Esophagus muscularis mucosa (tissue), 4 donors: ENCODE results near the gene TSPOAP1. TPM values are rescaled to one million over a fixed set of nuclear protein-coding genes. Genes with fewer than 3 reads are reported as not detected.

Experiments
- DNase-seq: peaks from one replicate; pipeline ENCODE4 v3.0.0-alpha.2; 2017; ENCODE audit errors: extremely low spot score
- H3K27ac ChIP-seq, 4 donors: fragments of 200-600 bp; sonication (generic); replicated peaks in 1 of 4; 1 replicate in 3 of 4; 2 replicates in 1 of 4; pipeline ENCODE4 v1.5.1; 2016 to 2019; ENCODE audit warnings: mild to moderate bottlenecking in 1 of 4
- H3K27me3 ChIP-seq, 4 donors: fragments of 200-600 bp; sonication (generic); one replicate each; pipeline versions ENCODE4 v1.5.1 to v1.6.0; 2016 to 2019
- H3K36me3 ChIP-seq, 4 donors: fragments of 200-600 bp; sonication (generic); one replicate each; pipeline ENCODE4 v1.5.1; 2016 to 2019
- H3K4me1 ChIP-seq, 4 donors: fragments of 200-600 bp; sonication (generic); one replicate each; pipeline ENCODE4 v1.5.1; 2016 to 2019
- H3K4me3 ChIP-seq, 4 donors: fragments of 200-600 bp; sonication (generic); 1 replicate in 2 of 4; 2 replicates in 2 of 4; pipeline ENCODE4 v1.5.1; 2016 to 2019; ENCODE audit warnings: mild to moderate bottlenecking in 4 of 4, moderate library complexity in 1 of 4
- H3K9me3 ChIP-seq, 4 donors: fragments of 200-600 bp; sonication (generic); 1 replicate in 3 of 4; 2 replicates in 1 of 4; pipeline ENCODE4 v1.5.1; 2016 to 2019
- EP300 ChIP-seq: sonication (generic); formaldehyde crosslinking; IDR thresholded peaks from one replicate; pipeline ENCODE4 v1.6.1; 2017; ENCODE audit warnings: antibody characterized with exemption
- POLR2A ChIP-seq: fragments of 450-650 bp; IDR thresholded peaks from one replicate; pipeline ENCODE4 v1.6.1; 2017; ENCODE audit warnings: antibody characterized with exemption, moderate library complexity, mild to moderate bottlenecking, low read depth
- POLR2AphosphoS5 ChIP-seq, 2 donors: sonication (generic); formaldehyde crosslinking; IDR thresholded peaks; one replicate each; pipeline ENCODE4 v1.6.1; 2017; ENCODE audit warnings: antibody characterized with exemption in 2 of 2
- WGBS: methylation state at CpG from one replicate; pipeline ENCODE4 v1.1.5; 2018; 5-methylcytosine and 5-hydroxymethylcytosine counted together
- intact Hi-C: fragments of 100-400 bp; cut with DNase I; formaldehyde crosslinking; loops from one replicate; pipeline ENCODE4 v1.15.1; 2023
- total RNA-seq, 4 donors: library from RNA; depleted of rRNA; stranded (reverse); fragments of >200 nt; gene quantifications; one replicate each; pipeline versions ENCODE4 v1.1.0 to v1.2.1, GENCODE V29; 2016
- TF ChIP-seq, protein P1 (sequence below), 3 experiments: fragments of 200-600 bp in 2 of 3; fragments of 450-650 bp in 1 of 3; sonication (generic) in 2 of 3; IDR thresholded peaks; one replicate each; pipeline ENCODE4 v1.5.1; 2017 to 2019; ENCODE audit warnings: antibody characterized with exemption in 3 of 3, mild to moderate bottlenecking in 2 of 3, moderate library complexity in 1 of 3

Gene TSPOAP1
- total RNA-seq, 4 donors from 2014 or later: 10.0 to 19.0 (median 16.0) TPM

DNA sequence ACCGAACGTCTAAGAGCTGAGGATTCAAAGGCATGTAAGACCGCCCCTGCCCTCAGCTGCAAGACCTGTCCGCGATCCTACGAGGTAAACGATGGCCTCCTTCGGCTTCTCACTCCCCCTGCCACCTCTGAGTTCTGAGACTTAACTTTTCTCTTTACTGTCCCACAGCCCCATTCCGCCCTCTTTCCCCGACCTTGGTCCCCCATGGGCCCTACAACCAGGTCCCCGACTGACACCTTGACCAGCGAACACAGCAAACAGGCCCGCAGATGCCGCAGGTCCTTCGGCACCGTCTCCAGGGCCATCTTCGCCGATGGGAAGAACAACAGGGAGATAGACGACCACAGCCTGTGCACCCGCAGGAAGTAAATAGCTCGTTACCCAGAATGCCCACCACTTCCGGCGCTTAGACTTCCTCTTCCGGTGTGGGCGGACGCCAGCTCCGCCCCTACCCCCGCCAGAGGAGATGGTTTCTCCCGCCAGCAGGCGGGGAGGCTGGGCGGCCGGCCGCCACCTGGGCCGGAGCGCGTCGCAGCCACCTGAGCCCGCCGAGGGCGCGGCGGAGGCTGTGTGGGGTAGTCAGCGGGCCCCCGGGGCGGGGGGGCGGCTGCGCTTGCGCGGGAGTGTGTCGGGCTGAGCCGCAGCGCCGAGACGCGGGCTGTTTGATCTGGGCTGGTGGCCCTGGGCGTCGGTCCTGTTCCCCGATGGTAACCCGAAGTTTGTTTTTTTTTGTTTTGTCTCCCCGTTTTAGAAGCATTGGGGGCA, 23.4 kb upstream of the TSPOAP1 start, which contains the start of gene SUPT4H1:
SUPT4H1 (minus strand) TSS at position 371 of the 765 bp plus-strand sequence; CDS start at position 305, 66 bp downstream.
- peak within 1 kb of the TSS; percentile 78 to 94 (median 81) for H3K4me3 ChIP-seq
- peaks cover 11 to 30% (median 20%) of the 10 kb centered on the region in 4 donors for H3K4me1 ChIP-seq
- H3K27me3 ChIP-seq: no peaks in the 10 kb centered on the region
- intact Hi-C loops: loop anchor here (2.0 to 10.0 kb wide), 2 partner anchors 65 to 163 kb away; partner anchors contain the start of genes MTMR4 and RNF43
- peak; percentile 91 to 96 for TF ChIP-seq POLR2AphosphoS5 (IDR thresholded peaks at IDR 0.05)
- TF ChIP-seq, protein P1, sequence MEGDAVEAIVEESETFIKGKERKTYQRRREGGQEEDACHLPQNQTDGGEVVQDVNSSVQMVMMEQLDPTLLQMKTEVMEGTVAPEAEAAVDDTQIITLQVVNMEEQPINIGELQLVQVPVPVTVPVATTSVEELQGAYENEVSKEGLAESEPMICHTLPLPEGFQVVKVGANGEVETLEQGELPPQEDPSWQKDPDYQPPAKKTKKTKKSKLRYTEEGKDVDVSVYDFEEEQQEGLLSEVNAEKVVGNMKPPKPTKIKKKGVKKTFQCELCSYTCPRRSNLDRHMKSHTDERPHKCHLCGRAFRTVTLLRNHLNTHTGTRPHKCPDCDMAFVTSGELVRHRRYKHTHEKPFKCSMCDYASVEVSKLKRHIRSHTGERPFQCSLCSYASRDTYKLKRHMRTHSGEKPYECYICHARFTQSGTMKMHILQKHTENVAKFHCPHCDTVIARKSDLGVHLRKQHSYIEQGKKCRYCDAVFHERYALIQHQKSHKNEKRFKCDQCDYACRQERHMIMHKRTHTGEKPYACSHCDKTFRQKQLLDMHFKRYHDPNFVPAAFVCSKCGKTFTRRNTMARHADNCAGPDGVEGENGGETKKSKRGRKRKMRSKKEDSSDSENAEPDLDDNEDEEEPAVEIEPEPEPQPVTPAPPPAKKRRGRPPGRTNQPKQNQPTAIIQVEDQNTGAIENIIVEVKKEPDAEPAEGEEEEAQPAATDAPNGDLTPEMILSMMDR (IDR thresholded peaks at IDR 0.05): peak in 1 of 3 experiments; percentile 22
- TF ChIP-seq EP300: no peak
- peak; percentile 82 for TF ChIP-seq POLR2A
- H3K36me3 ChIP-seq: peaks cover 32 to 40% (median 38%) of the 10 kb centered on the region in 4 donors
- under 1% methylated on average over 41 of the region's 60 CpGs for WGBS
- H3K9me3 ChIP-seq: no peaks in the 10 kb centered on the region
- H3K27ac ChIP-seq: peak within 1 kb of the TSS; percentile 89 to 97 (median 94)
- peak; percentile 98 for DNase-seq

DNA sequence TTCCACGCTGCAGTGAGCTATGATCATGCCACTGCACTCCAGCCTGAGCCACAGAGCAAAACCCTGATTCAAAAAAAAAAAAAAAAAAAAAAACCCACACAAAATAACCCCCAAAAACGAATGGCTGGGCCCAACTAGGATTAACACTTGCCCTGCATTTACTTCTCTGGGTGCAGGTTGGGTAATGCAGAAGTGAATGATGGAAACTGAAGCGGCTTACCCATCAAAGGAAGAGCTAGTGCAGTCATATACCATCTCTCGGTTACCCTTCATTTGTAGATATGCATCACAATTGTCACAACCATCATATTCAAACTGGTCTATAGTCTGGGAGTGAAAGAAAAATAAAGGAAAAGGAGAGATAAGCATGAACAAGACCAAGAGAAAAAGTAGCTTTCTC, 22.6 kb upstream of the TSPOAP1 start:
- intact Hi-C loops: loop anchor here (10.0 kb wide), 1 partner anchor 164 kb away; the partner anchor contains the start of gene MTMR4
- H3K36me3 ChIP-seq: peaks cover 40 to 48% (median 46%) of the 10 kb centered on the region in 4 donors
- peak overlapping the region in 1 of 4 donors; percentile 91 for H3K27ac ChIP-seq
- TF ChIP-seq POLR2A (no peak), POLR2AphosphoS5 (IDR thresholded peaks at IDR 0.05) (no peak), EP300 (no peak)
- TF ChIP-seq, protein P1 (IDR thresholded peaks at IDR 0.05): no peak
- H3K4me3 ChIP-seq: peak overlapping the region; percentile 78 to 94 (median 81)
- peaks cover 11 to 30% (median 20%) of the 10 kb centered on the region in 4 donors for H3K4me1 ChIP-seq
- H3K27me3 ChIP-seq: no peaks in the 10 kb centered on the region
- 60% methylated on average over 4 of the region's 4 CpGs for WGBS
- no peaks in the 10 kb centered on the region for H3K9me3 ChIP-seq
- no peak for DNase-seq

DNA sequence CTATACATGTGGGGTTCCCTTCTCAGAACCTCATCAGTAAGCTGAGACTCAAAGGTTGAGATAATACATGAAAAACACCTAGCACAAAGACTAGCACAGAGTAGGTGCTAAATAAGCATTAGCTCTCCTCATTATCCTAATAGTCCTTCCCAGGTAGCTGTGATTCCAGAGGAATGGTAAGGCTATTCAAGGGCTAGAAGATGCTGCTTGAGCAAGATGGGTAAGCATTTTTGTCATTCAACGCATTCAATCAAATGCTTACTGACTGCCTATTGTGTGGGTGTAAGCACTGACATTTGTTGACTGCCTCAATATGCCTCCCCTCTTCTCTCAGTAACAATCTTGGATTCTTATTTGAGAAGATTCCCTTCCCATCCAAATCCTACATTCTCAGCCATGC, 19.4 kb upstream of the TSPOAP1 start:
- Histone ChIP-seq H3K36me3 (peaks cover 59 to 77% (median 75%) of the 10 kb centered on the region in 4 donors), H3K27ac (no peak overlapping the region), H3K27me3 (no peaks in the 10 kb centered on the region), H3K9me3 (no peaks in the 10 kb centered on the region), H3K4me3 (no peak overlapping the region), H3K4me1 (peaks cover 8 to 25% (median 18%) of the 10 kb centered on the region in 4 donors)
- TF ChIP-seq EP300 (no peak), POLR2AphosphoS5 (IDR thresholded peaks at IDR 0.05) (no peak), POLR2A (no peak)
- TF ChIP-seq, protein P1 (IDR thresholded peaks at IDR 0.05): no peak
- no peak for DNase-seq
- 100% methylated on average over 1 of the region's 1 CpG for WGBS
- intact Hi-C loops: loop anchor here (10.0 kb wide), 1 partner anchor 333 kb away; no protein-coding TSS in a partner anchor

DNA sequence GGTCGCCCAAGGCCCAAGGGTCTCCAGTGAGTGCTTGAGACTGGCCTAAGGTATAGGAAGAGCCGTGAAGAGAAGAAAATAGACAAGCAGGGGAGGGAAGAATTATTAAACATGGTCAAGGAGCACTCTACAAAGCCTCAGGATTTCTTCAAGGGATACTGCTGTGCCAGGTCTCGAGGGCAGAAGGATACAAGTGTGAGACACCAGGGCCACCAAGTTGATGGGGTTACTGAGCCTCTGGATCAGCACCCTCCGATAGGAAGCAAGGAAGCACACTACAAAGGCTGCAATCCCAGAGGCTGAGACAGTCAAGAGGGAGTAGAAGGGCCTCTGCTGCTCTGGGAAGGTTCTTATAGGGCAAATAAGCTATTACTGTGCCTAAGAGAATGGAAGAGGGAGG, 16.9 kb upstream of the TSPOAP1 start:
- H3K9me3 ChIP-seq: no peaks in the 10 kb centered on the region
- no peaks in the 10 kb centered on the region for H3K27me3 ChIP-seq
- intact Hi-C loops: loop anchor here (10.0 kb wide), 1 partner anchor 331 kb away; no protein-coding TSS in a partner anchor
- H3K4me3 ChIP-seq: no peak overlapping the region
- no peak for DNase-seq
- H3K36me3 ChIP-seq: peaks cover 59 to 75% (median 71%) of the 10 kb centered on the region in 4 donors
- no peak for TF ChIP-seq EP300
- no peak for TF ChIP-seq POLR2AphosphoS5 (IDR thresholded peaks at IDR 0.05)
- no peak for TF ChIP-seq POLR2A
- TF ChIP-seq, protein P1 (IDR thresholded peaks at IDR 0.05): no peak
- WGBS: 91% methylated on average over 4 of the region's 4 CpGs
- peaks cover 0 to 9% (median 3%) of the 10 kb centered on the region in 4 donors for H3K4me1 ChIP-seq
- no peak overlapping the region for H3K27ac ChIP-seq
